Tibial nerve (tissue), 3 donors: ENCODE results near the gene GLYAT.

Experiments
- POLR2A ChIP-seq, 2 donors: fragments of 450-650 bp; IDR thresholded peaks; one replicate each; pipeline ENCODE4 v1.6.1; 2017; ENCODE audit warnings: antibody characterized with exemption in 2 of 2, mild to moderate bottlenecking in 2 of 2, moderate library complexity in 2 of 2
- TF ChIP-seq, protein P1 (sequence below), 5 experiments: fragments of 200-600 bp in 3 of 5; fragments of 450-650 bp in 2 of 5; sonication (generic) in 3 of 5; IDR thresholded peaks; one replicate each; pipeline ENCODE4 v1.5.1; 2016 to 2019; ENCODE audit warnings: antibody characterized with exemption in 5 of 5, mild to moderate bottlenecking in 3 of 5, moderate library complexity in 2 of 5

DNA sequence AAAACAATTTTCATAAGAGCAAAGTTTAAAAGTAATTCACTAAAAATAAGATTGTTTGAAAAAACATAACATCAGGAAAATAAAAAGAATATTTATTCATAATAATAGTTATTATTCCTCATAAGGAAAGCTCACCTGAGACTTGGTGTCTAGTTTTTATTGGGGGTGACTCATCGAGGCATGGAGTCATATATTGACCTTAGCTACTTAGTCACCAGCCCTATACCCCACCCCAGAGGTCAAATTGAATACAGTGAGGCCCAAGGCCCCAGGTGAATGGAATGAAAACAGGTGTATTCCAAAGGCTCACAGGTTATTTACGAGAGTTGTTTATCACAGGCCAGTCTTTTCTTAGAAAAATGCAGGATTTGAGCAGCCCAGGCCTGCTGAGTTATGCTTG, 72.3 kb downstream of the GLYAT start:
- no peak for TF ChIP-seq POLR2A (IDR thresholded peaks at IDR 0.05)
- TF ChIP-seq, protein P1, sequence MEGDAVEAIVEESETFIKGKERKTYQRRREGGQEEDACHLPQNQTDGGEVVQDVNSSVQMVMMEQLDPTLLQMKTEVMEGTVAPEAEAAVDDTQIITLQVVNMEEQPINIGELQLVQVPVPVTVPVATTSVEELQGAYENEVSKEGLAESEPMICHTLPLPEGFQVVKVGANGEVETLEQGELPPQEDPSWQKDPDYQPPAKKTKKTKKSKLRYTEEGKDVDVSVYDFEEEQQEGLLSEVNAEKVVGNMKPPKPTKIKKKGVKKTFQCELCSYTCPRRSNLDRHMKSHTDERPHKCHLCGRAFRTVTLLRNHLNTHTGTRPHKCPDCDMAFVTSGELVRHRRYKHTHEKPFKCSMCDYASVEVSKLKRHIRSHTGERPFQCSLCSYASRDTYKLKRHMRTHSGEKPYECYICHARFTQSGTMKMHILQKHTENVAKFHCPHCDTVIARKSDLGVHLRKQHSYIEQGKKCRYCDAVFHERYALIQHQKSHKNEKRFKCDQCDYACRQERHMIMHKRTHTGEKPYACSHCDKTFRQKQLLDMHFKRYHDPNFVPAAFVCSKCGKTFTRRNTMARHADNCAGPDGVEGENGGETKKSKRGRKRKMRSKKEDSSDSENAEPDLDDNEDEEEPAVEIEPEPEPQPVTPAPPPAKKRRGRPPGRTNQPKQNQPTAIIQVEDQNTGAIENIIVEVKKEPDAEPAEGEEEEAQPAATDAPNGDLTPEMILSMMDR (IDR thresholded peaks at IDR 0.05), result no peak
